ENCODE results near the gene CLTCL1. TPM values are rescaled to one million over a fixed set of nuclear protein-coding genes. Genes with fewer than 3 reads are reported as not detected.

Gene CLTCL1
- total and polyA plus RNA-seq, 9 of the 15 experiments (the other 6 are each of a cell fraction or from before 2014, with no cell fraction given) = 1.1 to 11.7 (median 5.0) TPM

- TF ChIP-seq RHOXF2B (CRISPR knock-in tag; conservative IDR thresholded peaks at IDR 0.05) = no peak
- TF ChIP-seq COPS2 (conservative IDR thresholded peaks at IDR 0.05) = no peak
- no peak for TF ChIP-seq BCLAF1 (IDR thresholded peaks at IDR 0.05; ENCODE audit: borderline replicate concordance in 1 of 2, control insufficient read depth in 1 of 2, low read depth in 2 of 2, low read length in 1 of 2)
Observed at GRCh38 chr22:19201130-19201868, 90.2 kb downstream of the CLTCL1 start (continued).

- ChIA-PET CTCF (ENCODE audit: low intra/inter-chr PET ratio) (no interaction called here), POLR2A (interaction anchor here (0.5 to 11.1 kb wide), 10 partner anchors 9 to 1257 kb away, joined by 3 to 191 read pairs (median 4); partner anchors contain the start of gene SLC25A1)
- ATAC-seq = no peak
- Histone ChIP-seq H3K9ac (ENCODE audit: insufficient read depth in 1 of 2, low read depth in 2 of 2, low read length in 2 of 2) (no peak overlapping the region), H3K9me3 (replicated peaks; ENCODE audit: control insufficient read depth, insufficient read depth, low read depth, low read length) (no peaks in the 10 kb centered on the region), H3K27ac (ENCODE audit: extremely low read depth, low read depth, low read length) (no peak overlapping the region), H3K4me1 (replicated peaks in 1 of 2; ENCODE audit: control insufficient read depth in 2 of 2, insufficient read depth in 2 of 2, low read length in 2 of 2) (peaks cover 14 to 20% of the 10 kb centered on the region in 2 experiments), H3K9me1 (ENCODE audit: control insufficient read depth, insufficient read depth, low read length) (peaks cover 3% of the 10 kb centered on the region), H3K36me3 (ENCODE audit: control insufficient read depth, insufficient read depth, low read length) (no peaks in the 10 kb centered on the region), H3K79me2 (ENCODE audit: control insufficient read depth, insufficient read depth, low read length) (no peaks in the 10 kb centered on the region), H3K4me2 (ENCODE audit: insufficient read depth, low read length) (no peak overlapping the region), H3K27me3 (ENCODE audit: control insufficient read depth in 2 of 2, insufficient read depth in 2 of 2, low read length in 2 of 2) (peaks cover 69 to 88% of the 10 kb centered on the region in 2 experiments), H4K20me1 (replicated peaks; ENCODE audit: control insufficient read depth, insufficient read depth, low read length) (no peaks in the 10 kb centered on the region; the same call in 1 of the 2 replicates), H3K4me3 (no peak overlapping the region), H2AFZ (ENCODE audit: low read depth, low read length) (no peak overlapping the region)
- peak; percentile 6 for FAIRE-seq
- in situ Hi-C loops (cut with MboI) (no loop called here), intact Hi-C loops (cut with micrococcal nuclease) (no loop called here)
- WGBS (ENCODE audit: insufficient coverage, low coverage, missing lambda C conversion rate) = 16% methylated on average over 8 of the region's 8 CpGs
- DNase-seq (ENCODE audit: extremely low read depth in 1 of 4, low spot score in 3 of 4) = no peak
- BruUV-seq (replicated peaks) = no TSS peak
- TF ChIP-seq ZBTB11 (CRISPR knock-in tag; IDR thresholded peaks at IDR 0.05) = peak in 1 of 3 experiments; percentile 47; a peak in 1 of 6 replicates
- TF ChIP-seq STAT6 (CRISPR knock-in tag; IDR thresholded peaks at IDR 0.05) = 0 out of 2 replicates have a peak, but pooled peaks have one; percentile 34
- no peak for TF ChIP-seq ID3 (CRISPR knock-in tag; IDR thresholded peaks at IDR 0.05)
- 0 out of 2 replicates have a peak, but pooled peaks have one; percentile 14 for TF ChIP-seq ID3 (tag; IDR thresholded peaks at IDR 0.05)
Observed at GRCh38 chr22:19199479-19199878, 92.0 kb downstream of the CLTCL1 start.
